ENCODE data around the gene FREM2.

The FREM2 gene

DNA sequence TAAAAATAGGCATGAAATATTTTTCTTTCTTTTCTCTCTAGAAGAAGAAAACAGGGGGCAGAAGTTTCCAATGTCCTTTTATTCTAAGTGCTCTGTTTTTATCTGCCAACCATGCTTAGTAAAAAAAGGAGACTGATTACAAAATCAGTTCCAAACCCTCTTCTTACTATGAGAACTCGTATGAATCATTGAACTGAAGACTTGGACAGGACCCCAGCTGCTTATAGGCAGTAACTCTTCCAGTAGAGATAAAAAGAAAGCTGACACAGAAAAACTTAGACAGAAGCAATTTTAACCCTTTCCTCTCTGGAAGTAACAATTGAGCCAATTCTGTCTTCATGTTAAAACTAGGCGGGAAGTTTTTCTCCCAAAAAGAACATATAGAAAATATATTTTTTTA is 24.5 kb upstream of the FREM2 start (continued):
- TF ChIP-seq, protein P1, sequence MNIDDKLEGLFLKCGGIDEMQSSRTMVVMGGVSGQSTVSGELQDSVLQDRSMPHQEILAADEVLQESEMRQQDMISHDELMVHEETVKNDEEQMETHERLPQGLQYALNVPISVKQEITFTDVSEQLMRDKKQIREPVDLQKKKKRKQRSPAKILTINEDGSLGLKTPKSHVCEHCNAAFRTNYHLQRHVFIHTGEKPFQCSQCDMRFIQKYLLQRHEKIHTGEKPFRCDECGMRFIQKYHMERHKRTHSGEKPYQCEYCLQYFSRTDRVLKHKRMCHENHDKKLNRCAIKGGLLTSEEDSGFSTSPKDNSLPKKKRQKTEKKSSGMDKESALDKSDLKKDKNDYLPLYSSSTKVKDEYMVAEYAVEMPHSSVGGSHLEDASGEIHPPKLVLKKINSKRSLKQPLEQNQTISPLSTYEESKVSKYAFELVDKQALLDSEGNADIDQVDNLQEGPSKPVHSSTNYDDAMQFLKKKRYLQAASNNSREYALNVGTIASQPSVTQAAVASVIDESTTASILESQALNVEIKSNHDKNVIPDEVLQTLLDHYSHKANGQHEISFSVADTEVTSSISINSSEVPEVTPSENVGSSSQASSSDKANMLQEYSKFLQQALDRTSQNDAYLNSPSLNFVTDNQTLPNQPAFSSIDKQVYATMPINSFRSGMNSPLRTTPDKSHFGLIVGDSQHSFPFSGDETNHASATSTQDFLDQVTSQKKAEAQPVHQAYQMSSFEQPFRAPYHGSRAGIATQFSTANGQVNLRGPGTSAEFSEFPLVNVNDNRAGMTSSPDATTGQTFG (tag by site-specific recombination; IDR thresholded peaks at IDR 0.05; ENCODE audit: borderline replicate concordance) = no peak
- TF ChIP-seq ZNF747 (tag by site-specific recombination; IDR thresholded peaks at IDR 0.05) (no peak), ZFP3 (tag by site-specific recombination; IDR thresholded peaks at IDR 0.05; ENCODE audit: low read depth) (no peak), ZFP69B (tag by site-specific recombination; IDR thresholded peaks at IDR 0.05) (no peak), ZNF585B (tag by site-specific recombination; IDR thresholded peaks at IDR 0.05) (no peak)
- TF ChIP-seq, protein P2, sequence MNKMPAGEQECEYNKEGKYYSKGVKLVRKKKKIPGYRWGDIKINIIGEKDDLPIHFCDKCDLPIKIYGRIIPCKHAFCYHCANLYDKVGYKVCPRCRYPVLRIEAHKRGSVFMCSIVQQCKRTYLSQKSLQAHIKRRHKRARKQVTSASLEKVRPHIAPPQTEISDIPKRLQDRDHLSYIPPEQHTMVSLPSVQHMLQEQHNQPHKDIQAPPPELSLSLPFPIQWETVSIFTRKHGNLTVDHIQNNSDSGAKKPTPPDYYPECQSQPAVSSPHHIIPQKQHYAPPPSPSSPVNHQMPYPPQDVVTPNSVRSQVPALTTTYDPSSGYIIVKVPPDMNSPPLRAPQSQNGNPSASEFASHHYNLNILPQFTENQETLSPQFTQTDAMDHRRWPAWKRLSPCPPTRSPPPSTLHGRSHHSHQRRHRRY (tag by site-specific recombination; IDR thresholded peaks at IDR 0.05) = no peak

DNA sequence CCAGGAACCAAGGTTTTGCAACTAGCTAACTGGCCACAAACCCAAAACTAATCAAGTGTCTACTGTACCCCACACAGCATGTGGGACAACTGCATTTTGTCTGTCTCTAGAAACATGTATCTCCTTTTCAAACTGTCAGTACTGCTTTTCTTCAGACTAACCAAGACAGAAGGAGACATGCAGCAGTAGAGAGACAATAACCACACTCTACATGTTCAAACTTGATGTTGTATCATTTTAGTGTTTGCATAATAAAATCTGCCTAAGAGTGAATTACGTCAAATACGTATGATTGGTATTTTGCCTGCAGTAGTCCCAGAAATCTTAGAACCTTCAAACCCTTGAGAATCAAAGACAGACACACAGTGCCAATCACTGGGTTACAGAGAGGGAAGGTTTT is 22.0 kb upstream of the FREM2 start:
- no peaks in the 10 kb centered on the region for H3K36me3 ChIP-seq (ENCODE audit: control insufficient read depth in 2 of 2, insufficient read depth in 1 of 2, low read length in 2 of 2)
- ChIA-PET POLR2A (no interaction called here), CTCF (no interaction called here)
- H3K4me1 ChIP-seq (ENCODE audit: control insufficient read depth, insufficient read depth, low read length) = peaks cover 6% of the 10 kb centered on the region
- no peak overlapping the region for H3K4me3 ChIP-seq (ENCODE audit: low read depth, low read length)
- no peaks in the 10 kb centered on the region for H3K9me3 ChIP-seq (ENCODE audit: control insufficient read depth, insufficient read depth, low read depth, low read length)
- TF ChIP-seq ZFP41 (tag by site-specific recombination; IDR thresholded peaks at IDR 0.05; ENCODE audit: borderline replicate concordance) = no peak
- no peak for TF ChIP-seq OSR2 (tag by site-specific recombination; IDR thresholded peaks at IDR 0.05)
- TF ChIP-seq ZNF19 (tag by site-specific recombination; IDR thresholded peaks at IDR 0.05; ENCODE audit: low read depth) = no peak
- TF ChIP-seq MYNN (tag by site-specific recombination; IDR thresholded peaks at IDR 0.05; ENCODE audit: borderline replicate concordance) = no peak
- TF ChIP-seq, protein P3, sequence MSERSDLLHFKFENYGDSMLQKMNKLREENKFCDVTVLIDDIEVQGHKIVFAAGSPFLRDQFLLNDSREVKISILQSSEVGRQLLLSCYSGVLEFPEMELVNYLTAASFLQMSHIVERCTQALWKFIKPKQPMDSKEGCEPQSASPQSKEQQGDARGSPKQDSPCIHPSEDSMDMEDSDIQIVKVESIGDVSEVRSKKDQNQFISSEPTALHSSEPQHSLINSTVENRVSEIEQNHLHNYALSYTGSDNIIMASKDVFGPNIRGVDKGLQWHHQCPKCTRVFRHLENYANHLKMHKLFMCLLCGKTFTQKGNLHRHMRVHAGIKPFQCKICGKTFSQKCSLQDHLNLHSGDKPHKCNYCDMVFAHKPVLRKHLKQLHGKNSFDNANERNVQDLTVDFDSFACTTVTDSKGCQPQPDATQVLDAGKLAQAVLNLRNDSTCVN (tag by site-specific recombination; optimal IDR thresholded peaks at IDR 0.05) = no peak
- TF ChIP-seq ZNF660 (tag by site-specific recombination; IDR thresholded peaks at IDR 0.05) = no peak
- TF ChIP-seq TRIM28 (IDR thresholded peaks at IDR 0.05; ENCODE audit: borderline replicate concordance, low read length) = no peak
- TF ChIP-seq REPIN1 (tag by site-specific recombination; IDR thresholded peaks at IDR 0.05; ENCODE audit: low read depth) = no peak
- TF ChIP-seq, protein P4, sequence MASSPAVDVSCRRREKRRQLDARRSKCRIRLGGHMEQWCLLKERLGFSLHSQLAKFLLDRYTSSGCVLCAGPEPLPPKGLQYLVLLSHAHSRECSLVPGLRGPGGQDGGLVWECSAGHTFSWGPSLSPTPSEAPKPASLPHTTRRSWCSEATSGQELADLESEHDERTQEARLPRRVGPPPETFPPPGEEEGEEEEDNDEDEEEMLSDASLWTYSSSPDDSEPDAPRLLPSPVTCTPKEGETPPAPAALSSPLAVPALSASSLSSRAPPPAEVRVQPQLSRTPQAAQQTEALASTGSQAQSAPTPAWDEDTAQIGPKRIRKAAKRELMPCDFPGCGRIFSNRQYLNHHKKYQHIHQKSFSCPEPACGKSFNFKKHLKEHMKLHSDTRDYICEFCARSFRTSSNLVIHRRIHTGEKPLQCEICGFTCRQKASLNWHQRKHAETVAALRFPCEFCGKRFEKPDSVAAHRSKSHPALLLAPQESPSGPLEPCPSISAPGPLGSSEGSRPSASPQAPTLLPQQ (tag by site-specific recombination; IDR thresholded peaks at IDR 0.05) = no peak
- no peak for TF ChIP-seq ZNF837 (tag by site-specific recombination; IDR thresholded peaks at IDR 0.05)
- TF ChIP-seq ZBTB8A (tag by site-specific recombination; IDR thresholded peaks at IDR 0.05) = no peak
- no peak for TF ChIP-seq YY1 (tag by site-specific recombination; IDR thresholded peaks at IDR 0.05)
- no peak for TF ChIP-seq ZNF707 (tag by site-specific recombination; IDR thresholded peaks at IDR 0.05)
- TF ChIP-seq SP2 (tag by site-specific recombination; IDR thresholded peaks at IDR 0.05) = no peak
- H3K27ac ChIP-seq (ENCODE audit: extremely low read depth, low read depth, low read length) = no peak overlapping the region
